HG02588 (cell line): ENCODE measurements around the gene RGS2.

Experiments used
- ATAC-seq: cut with Tn5 transposase; IDR thresholded peaks from one replicate; pipeline ENCODE4 v1.9.1; 2021; ENCODE audit warnings: mild to moderate bottlenecking, moderate library complexity; ENCODE audit not compliant: unreplicated experiment

RGS2 gene

GRCh38 chr1:192826791-192827546, 18.1 kb downstream of the RGS2 start:
- ATAC-seq: no peak

- no peak for ATAC-seq
These were observed 21.9 kb downstream of the RGS2 start for GRCh38 chr1:192830595-192831246.

GRCh38 chr1:192831706-192832355, 23.0 kb downstream of the RGS2 start:
- ATAC-seq: no peak

- no peak for ATAC-seq
These were observed 23.7 kb downstream of the RGS2 start for GRCh38 chr1:192832492-192832891.

GRCh38 chr1:192835116-192835515, 26.3 kb downstream of the RGS2 start:
- ATAC-seq: no peak

GRCh38 chr1:192839162-192840066, 30.6 kb downstream of the RGS2 start:
- ATAC-seq: no peak

- ATAC-seq: no peak
These were observed 35.5 kb downstream of the RGS2 start for GRCh38 chr1:192844360-192844759.

- ATAC-seq: no peak
These were observed 38.1 kb downstream of the RGS2 start for GRCh38 chr1:192846950-192847349.

- no peak for ATAC-seq
These were observed 40.2 kb downstream of the RGS2 start for GRCh38 chr1:192849011-192849410.

GRCh38 chr1:192849442-192849841, 40.6 kb downstream of the RGS2 start:
- no peak for ATAC-seq

- ATAC-seq: no peak
These were observed 43.4 kb downstream of the RGS2 start for GRCh38 chr1:192852001-192852947.

GRCh38 chr1:192858456-192858855, 49.6 kb downstream of the RGS2 start:
- ATAC-seq: no peak

- ATAC-seq: no peak
These were observed 51.0 kb downstream of the RGS2 start for GRCh38 chr1:192859808-192860207.

- ATAC-seq: no peak
These were observed 51.8 kb downstream of the RGS2 start for GRCh38 chr1:192860478-192861185.

- no peak for ATAC-seq
These were observed 53.0 kb downstream of the RGS2 start for GRCh38 chr1:192861860-192862259.
